T-helper 1 cell treated with Interleukin-12 subunit alpha and Interleukin-12 subunit beta and Interleukin-4 antibody, amounts not matched to agents 30 μg/mL and 1 μg/mL, for 36 hours (primary cell): ENCODE measurements around the gene AUTS2.

Experiments
- H3K27ac Mint-ChIP-seq: one replicate; pipeline ENCODE4 v1.8.0; 2021; ENCODE audit warnings: mild to moderate bottlenecking, mixed read lengths
- H3K27me3 Mint-ChIP-seq: one replicate; pipeline ENCODE4 v1.8.0; 2021; ENCODE audit warnings: low read depth, mixed read lengths
- H3K36me3 Mint-ChIP-seq: one replicate; pipeline ENCODE4 v1.8.0; 2021; ENCODE audit warnings: low read depth, mixed read lengths
- H3K4me1 Mint-ChIP-seq: one replicate; pipeline ENCODE4 v1.8.0; 2021; ENCODE audit warnings: low read depth, mixed read lengths
- H3K4me3 Mint-ChIP-seq: one replicate; pipeline ENCODE4 v1.8.0; 2021; ENCODE audit warnings: mild to moderate bottlenecking, moderate library complexity, mixed read lengths
- H3K9me3 Mint-ChIP-seq: one replicate; pipeline ENCODE4 v1.8.0; 2021; ENCODE audit warnings: mixed read lengths

The AUTS2 gene

DNA sequence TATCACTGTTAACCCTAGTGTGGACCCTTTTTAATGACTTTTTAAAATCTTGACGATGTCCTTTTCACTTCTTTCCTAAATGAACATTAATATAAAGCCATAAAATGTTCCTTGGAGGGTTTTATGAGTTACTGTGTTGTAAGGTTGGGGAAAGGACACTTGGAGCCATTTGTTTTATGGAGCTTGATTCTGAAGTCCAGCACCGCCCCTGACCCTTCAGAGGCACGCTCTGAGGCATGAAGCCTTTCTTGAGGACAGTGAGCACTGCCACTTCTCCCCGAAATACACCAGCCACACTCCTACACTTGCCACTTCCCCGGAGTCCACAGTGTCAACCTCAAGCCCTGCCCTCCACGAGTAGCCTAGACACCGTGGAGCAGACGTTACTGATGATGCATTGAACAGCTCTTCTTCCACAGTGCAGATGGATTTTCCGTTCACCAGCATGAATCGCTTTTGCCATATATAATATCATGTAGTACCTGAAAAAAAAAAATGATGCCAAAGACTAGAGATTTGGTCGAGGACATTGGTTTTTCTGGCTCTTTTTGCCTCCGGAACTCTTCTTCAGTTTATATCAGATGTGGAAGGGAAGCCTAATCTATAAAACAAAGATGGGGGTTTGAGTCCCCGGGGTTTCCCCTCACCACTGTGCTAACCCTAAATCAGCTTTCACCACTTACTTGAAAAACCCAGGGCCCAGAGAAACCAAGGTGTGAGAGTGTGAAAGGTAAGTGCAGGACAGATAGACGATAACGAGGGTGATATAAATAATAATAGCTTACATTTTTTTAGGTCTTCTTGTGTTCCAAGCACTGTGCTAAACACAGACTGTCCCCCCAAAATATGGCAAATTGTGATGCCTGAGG, 881.1 kb downstream of the AUTS2 start:
- no peak overlapping the region for H3K4me3 Mint-ChIP-seq
- H3K27ac Mint-ChIP-seq, result no peak overlapping the region
- no peaks in the 10 kb centered on the region for H3K36me3 Mint-ChIP-seq
- no peaks in the 10 kb centered on the region for H3K4me1 Mint-ChIP-seq
- peaks cover 4% of the 10 kb centered on the region for H3K9me3 Mint-ChIP-seq
- H3K27me3 Mint-ChIP-seq, result no peaks in the 10 kb centered on the region

GRCh38 chr7:70480927-70481569, 882.8 kb downstream of the AUTS2 start:
- Mint-ChIP-seq H3K9me3 (peaks cover 4% of the 10 kb centered on the region), H3K27me3 (no peaks in the 10 kb centered on the region)

GRCh38 chr7:70481570-70482123, 883.4 kb downstream of the AUTS2 start:
- Mint-ChIP-seq H3K4me3 (no peak overlapping the region), H3K27ac (no peak overlapping the region), H3K9me3 (peaks cover 4% of the 10 kb centered on the region), H3K27me3 (no peaks in the 10 kb centered on the region), H3K36me3 (no peaks in the 10 kb centered on the region), H3K4me1 (no peaks in the 10 kb centered on the region)

More at GRCh38 chr7:70480927-70481569, 882.8 kb downstream of the AUTS2 start:
- H3K27ac Mint-ChIP-seq, result no peak overlapping the region
- H3K4me1 Mint-ChIP-seq, result no peaks in the 10 kb centered on the region
- H3K4me3 Mint-ChIP-seq, result no peak overlapping the region
- H3K36me3 Mint-ChIP-seq, result no peaks in the 10 kb centered on the region

DNA sequence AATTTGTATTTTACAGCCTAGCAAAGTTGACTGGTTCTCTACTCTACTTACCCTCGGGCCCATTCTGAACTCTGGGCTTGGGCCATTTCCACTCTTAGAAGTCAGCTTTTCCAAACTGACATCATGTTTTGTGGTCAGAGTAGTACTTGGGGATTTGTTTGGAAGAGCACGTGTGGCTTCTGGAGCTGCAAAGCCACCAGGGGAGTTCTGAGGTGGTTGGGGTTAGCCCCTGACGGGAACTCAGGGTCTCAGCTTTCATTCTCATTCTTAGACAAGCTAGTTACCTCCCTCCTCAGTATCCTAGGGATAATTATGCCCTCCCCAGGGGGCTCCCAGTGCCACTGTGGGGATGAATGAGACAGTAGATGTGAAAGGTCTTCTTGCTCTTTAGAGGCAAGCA, 886.0 kb downstream of the AUTS2 start:
- Mint-ChIP-seq H3K4me3 (no peak overlapping the region), H3K27me3 (no peaks in the 10 kb centered on the region), H3K27ac (no peak overlapping the region), H3K4me1 (no peaks in the 10 kb centered on the region), H3K36me3 (no peaks in the 10 kb centered on the region), H3K9me3 (peaks cover 9% of the 10 kb centered on the region)

GRCh38 chr7:70486977-70487376, 888.7 kb downstream of the AUTS2 start:
- no peak overlapping the region for H3K27ac Mint-ChIP-seq
- H3K4me3 Mint-ChIP-seq, result no peak overlapping the region
- H3K4me1 Mint-ChIP-seq, result no peaks in the 10 kb centered on the region
- no peaks in the 10 kb centered on the region for H3K27me3 Mint-ChIP-seq
- no peaks in the 10 kb centered on the region for H3K36me3 Mint-ChIP-seq
- H3K9me3 Mint-ChIP-seq, result peaks cover 5% of the 10 kb centered on the region

DNA sequence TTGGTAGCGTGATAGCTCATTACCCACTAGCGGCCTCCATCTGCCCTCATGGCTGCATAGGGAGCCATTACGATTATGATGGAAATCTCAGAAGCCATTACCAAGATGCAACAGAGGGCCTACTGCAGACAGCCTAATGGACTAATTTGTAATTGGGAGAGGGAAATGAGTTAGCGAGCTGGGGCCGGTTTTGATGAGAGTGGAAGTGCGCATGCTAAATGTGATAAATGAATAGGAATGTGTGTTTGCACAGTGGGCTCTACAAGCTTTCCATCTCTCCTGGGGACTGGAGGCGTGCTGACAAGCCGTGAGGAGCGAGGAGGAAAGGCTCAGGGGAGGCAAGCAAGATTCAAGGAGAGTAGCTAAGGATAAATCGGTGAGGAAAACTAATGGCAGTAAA, 889.2 kb downstream of the AUTS2 start:
- H3K36me3 Mint-ChIP-seq, result no peaks in the 10 kb centered on the region
- H3K4me3 Mint-ChIP-seq, result no peak overlapping the region
- H3K4me1 Mint-ChIP-seq, result no peaks in the 10 kb centered on the region
- peaks cover 5% of the 10 kb centered on the region for H3K9me3 Mint-ChIP-seq
- no peaks in the 10 kb centered on the region for H3K27me3 Mint-ChIP-seq
- no peak overlapping the region for H3K27ac Mint-ChIP-seq

DNA sequence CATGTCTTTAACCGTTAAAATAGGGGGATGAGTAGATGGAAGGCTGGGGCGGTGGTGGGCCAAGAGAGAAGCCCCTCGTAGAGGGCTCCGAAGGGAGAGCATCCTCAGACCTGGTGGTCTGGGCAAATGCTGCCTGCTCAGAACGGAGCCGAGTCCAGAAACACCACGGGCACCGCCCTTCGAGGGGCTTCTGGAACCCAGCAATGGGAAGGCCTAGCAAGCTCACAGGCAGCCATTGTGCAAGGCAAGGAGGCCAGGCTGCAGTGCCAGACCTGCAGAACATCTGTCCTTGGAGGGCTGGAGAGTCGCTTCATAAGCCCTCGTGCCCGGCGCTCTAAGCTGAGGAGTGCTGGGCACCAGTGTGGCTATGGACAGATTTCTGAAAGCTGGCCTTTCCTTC, 889.6 kb downstream of the AUTS2 start:
- no peak overlapping the region for H3K27ac Mint-ChIP-seq
- no peak overlapping the region for H3K4me3 Mint-ChIP-seq
- peaks cover 5% of the 10 kb centered on the region for H3K9me3 Mint-ChIP-seq
- no peaks in the 10 kb centered on the region for H3K4me1 Mint-ChIP-seq
- H3K27me3 Mint-ChIP-seq, result no peaks in the 10 kb centered on the region
- H3K36me3 Mint-ChIP-seq, result no peaks in the 10 kb centered on the region

DNA sequence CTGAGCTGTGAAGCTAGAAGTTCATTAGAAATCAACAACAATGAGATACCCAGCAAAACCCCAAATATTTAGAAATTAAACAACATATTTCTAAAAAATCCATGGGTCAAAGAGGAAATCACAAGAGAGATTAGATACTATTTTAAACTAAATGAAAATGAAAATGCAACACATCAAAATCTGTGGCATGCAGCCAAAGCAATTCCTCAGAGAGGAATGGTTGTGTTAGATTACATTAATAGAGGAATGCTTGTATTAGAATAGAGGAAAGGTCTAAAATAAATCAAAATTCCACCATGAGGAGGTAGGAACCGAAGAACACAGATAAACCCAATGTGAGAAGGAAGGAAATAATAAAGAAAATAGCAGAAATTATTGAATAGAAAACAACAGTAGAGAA, 891.5 kb downstream of the AUTS2 start:
- Mint-ChIP-seq H3K4me3 (no peak overlapping the region), H3K9me3 (peaks cover 5% of the 10 kb centered on the region), H3K4me1 (no peaks in the 10 kb centered on the region), H3K36me3 (no peaks in the 10 kb centered on the region), H3K27me3 (no peaks in the 10 kb centered on the region), H3K27ac (no peak overlapping the region)

DNA sequence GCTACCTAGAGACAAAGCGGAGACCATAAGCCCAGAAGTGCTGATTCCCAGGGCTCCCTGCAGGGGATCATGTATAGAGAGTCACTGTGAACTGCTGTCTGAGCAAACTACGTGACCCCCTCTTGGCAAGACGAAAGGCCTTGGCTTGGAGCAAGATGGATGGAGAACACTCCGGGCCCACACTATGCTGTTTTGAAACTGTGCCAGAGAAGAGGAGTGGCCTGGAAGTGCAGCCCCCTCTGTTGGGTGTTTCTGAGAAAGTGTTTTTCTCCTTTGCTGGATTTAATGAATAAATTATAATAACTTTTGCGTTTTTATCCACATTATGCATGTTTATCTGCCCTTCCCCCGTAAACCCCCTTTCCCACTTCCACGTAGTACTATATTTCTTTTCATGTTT, 894.4 kb downstream of the AUTS2 start:
- Mint-ChIP-seq H3K27me3 (no peaks in the 10 kb centered on the region), H3K27ac (no peak overlapping the region), H3K9me3 (peaks cover 1% of the 10 kb centered on the region), H3K36me3 (no peaks in the 10 kb centered on the region), H3K4me3 (no peak overlapping the region), H3K4me1 (no peaks in the 10 kb centered on the region)

DNA sequence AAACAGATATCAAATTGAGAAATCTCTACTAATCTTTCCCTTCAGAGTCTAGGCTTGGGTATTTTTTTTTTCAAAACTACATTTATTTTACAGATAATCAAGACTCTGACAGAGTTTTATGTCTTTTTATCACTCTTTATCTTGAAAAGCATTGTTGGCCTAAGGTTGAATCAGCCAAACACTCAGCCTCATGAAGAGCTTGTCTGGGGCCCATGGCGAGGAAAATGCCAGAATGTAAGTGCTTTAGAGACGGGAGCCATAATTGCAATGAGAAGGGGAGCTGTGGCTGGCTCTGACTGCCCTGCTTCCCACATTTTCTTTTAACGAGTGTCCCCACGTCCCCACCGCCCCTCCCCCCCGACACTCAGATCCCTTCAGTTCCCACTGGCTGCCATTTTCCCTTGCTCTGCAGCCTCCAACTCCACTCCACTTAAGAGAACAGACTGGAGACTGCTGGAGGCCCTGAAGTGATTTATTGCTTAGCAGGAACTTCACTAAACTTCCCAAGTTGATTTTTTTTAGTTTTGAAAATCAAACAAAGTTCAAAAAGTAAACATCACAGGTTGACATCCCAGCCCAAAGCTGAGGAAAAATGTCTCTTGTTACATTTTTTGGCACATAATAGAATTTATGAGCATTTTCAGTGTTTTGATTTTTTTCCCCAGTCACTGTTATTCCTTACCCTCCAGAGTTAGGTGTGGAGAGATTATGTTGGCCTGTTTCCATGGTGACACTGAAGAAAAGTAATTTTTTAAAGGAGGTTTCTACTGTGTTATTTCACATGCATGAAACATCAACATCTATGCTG, 896.2 kb downstream of the AUTS2 start:
- H3K4me1 Mint-ChIP-seq, result no peaks in the 10 kb centered on the region
- H3K9me3 Mint-ChIP-seq, result no peaks in the 10 kb centered on the region
- H3K4me3 Mint-ChIP-seq, result no peak overlapping the region
- no peaks in the 10 kb centered on the region for H3K36me3 Mint-ChIP-seq
- no peaks in the 10 kb centered on the region for H3K27me3 Mint-ChIP-seq
- no peak overlapping the region for H3K27ac Mint-ChIP-seq

- Mint-ChIP-seq H3K4me3 (no peak overlapping the region), H3K9me3 (no peaks in the 10 kb centered on the region)
Observed at GRCh38 chr7:70495033-70495376, 896.7 kb downstream of the AUTS2 start.

DNA sequence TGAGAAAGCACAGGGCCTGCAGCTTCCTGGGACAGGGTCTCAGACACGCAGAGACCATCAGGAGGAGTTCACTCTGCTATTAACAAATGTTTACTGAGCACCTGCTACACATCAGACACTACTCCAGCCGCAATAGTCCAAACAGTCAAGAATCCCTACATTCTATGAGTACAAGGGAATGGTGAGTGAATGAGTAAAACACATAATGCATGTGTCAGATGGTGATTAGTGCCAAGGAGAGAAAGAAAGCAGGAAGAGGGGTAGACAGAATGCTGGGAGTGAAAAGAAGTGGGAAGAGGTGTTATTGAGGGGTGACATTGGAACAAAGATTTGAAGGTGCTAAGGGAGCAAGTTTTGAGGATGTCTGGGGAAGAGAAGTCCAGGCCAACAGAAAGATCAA, 899.5 kb downstream of the AUTS2 start:
- Mint-ChIP-seq H3K9me3 (no peaks in the 10 kb centered on the region), H3K36me3 (no peaks in the 10 kb centered on the region), H3K27ac (no peak overlapping the region), H3K4me1 (no peaks in the 10 kb centered on the region), H3K27me3 (no peaks in the 10 kb centered on the region), H3K4me3 (no peak overlapping the region)

More at GRCh38 chr7:70495033-70495376, 896.7 kb downstream of the AUTS2 start:
- H3K36me3 Mint-ChIP-seq, result no peaks in the 10 kb centered on the region
- no peaks in the 10 kb centered on the region for H3K4me1 Mint-ChIP-seq
- H3K27ac Mint-ChIP-seq, result no peak overlapping the region
- H3K27me3 Mint-ChIP-seq, result no peaks in the 10 kb centered on the region

- no peak overlapping the region for H3K27ac Mint-ChIP-seq
- H3K4me1 Mint-ChIP-seq, result no peaks in the 10 kb centered on the region
- no peaks in the 10 kb centered on the region for H3K27me3 Mint-ChIP-seq
- H3K4me3 Mint-ChIP-seq, result no peak overlapping the region
- H3K9me3 Mint-ChIP-seq, result no peaks in the 10 kb centered on the region
- no peaks in the 10 kb centered on the region for H3K36me3 Mint-ChIP-seq
Observed at GRCh38 chr7:70498232-70498992, 900.1 kb downstream of the AUTS2 start.

- H3K27me3 Mint-ChIP-seq, result no peaks in the 10 kb centered on the region
- H3K9me3 Mint-ChIP-seq, result no peaks in the 10 kb centered on the region
- H3K36me3 Mint-ChIP-seq, result no peaks in the 10 kb centered on the region
- no peaks in the 10 kb centered on the region for H3K4me1 Mint-ChIP-seq
- H3K4me3 Mint-ChIP-seq, result no peak overlapping the region
- H3K27ac Mint-ChIP-seq, result no peak overlapping the region
Observed at GRCh38 chr7:70500261-70500660, 902.0 kb downstream of the AUTS2 start.
